Kidney (tissue), 14 donors: ENCODE measurements around the gene NRCAM. TPM values are rescaled to one million over a fixed set of nuclear protein-coding genes. Genes with fewer than 3 reads are reported as not detected.

Source experiments
- DNase-seq, 5 donors: peaks; one replicate each; pipeline ENCODE4 v3.0.0-alpha.2; 2013 to 2020
- FAIRE-seq: peaks from 2 replicates; lab custom pipeline; 2012; peaks lifted over from hg19 to GRCh38; lab: Jason Lieb, UNC
- H3K27ac ChIP-seq, 2 donors: one replicate each; pipeline ENCODE4 v1.7.0; 2013; ENCODE audit warnings: low read depth in 2 of 2, low read length in 2 of 2, inconsistent platforms in 1 of 2
- H3K27me3 ChIP-seq: one replicate; pipeline ENCODE4 v1.7.1; 2013; ENCODE audit warnings: low read length, inconsistent platforms; ENCODE audit not compliant: control insufficient read depth, insufficient read depth
- H3K36me3 ChIP-seq, 3 donors: one replicate each; pipeline versions ENCODE4 v1.7.0 to v1.7.1; 2013; ENCODE audit warnings: low read length in 3 of 3, control low read depth in 1 of 3, inconsistent platforms in 1 of 3; ENCODE audit not compliant: insufficient read depth in 3 of 3, control insufficient read depth in 2 of 3
- H3K4me1 ChIP-seq, 3 donors: one replicate each; pipeline versions ENCODE4 v1.7.0 to v1.7.1; 2013; ENCODE audit warnings: low read length in 3 of 3, inconsistent platforms in 1 of 3, low read depth in 1 of 3; ENCODE audit not compliant: control insufficient read depth in 2 of 3, insufficient read depth in 2 of 3
- H3K4me3 ChIP-seq, 3 donors: one replicate each; pipeline versions ENCODE4 v1.7.0 to v1.8.1; 2013; ENCODE audit warnings: low read length in 3 of 3, control low read depth in 1 of 3, inconsistent platforms in 1 of 3
- H3K9ac ChIP-seq, 3 donors: one replicate each; pipeline versions ENCODE4 v1.7.0 to v1.7.1; 2013; ENCODE audit warnings: low read length in 3 of 3, control low read depth in 1 of 3, inconsistent platforms in 1 of 3
- H3K9me3 ChIP-seq, 3 donors: one replicate each; pipeline versions ENCODE4 v1.7.0 to v1.7.1; 2013; ENCODE audit warnings: low read length in 3 of 3, control low read depth in 1 of 3, inconsistent platforms in 1 of 3; ENCODE audit not compliant: control insufficient read depth in 2 of 3, insufficient read depth in 1 of 3
- intact Hi-C: fragments of 100-400 bp; cut with DNase I; formaldehyde crosslinking; loops from one replicate; pipeline ENCODE4 v1.11.1; 2022
- polyA plus RNA-seq: library from polyadenylated mRNA; stranded (reverse); fragments of 350-450 nt; fragmentation: Illumina TruSeq; extraction: RNeasy Lipid Tissue Mini Kit (QIAGEN cat#74804); gene quantifications from one replicate; pipeline ENCODE4 v1.2.3, GENCODE V29; 2014; ENCODE audit warnings: low read depth, low replicate concordance; ENCODE audit not compliant: insufficient read depth
- total RNA-seq: library from RNA; stranded (reverse); fragmentation: NEBNext Ultra II Directional; extraction: Animal tissue kit (Norgen Biotek cat#: 25700); gene quantifications from one replicate; pipeline ENCODE4 v1.2.1, GENCODE V29; 2021
- TF ChIP-seq, protein P1 (sequence below): IDR thresholded peaks from 3 replicates; pipeline ENCODE4 v1.5.1; 2012; ENCODE audit warnings: mild to moderate bottlenecking, moderate library complexity, borderline replicate concordance; ENCODE audit not compliant: insufficient read depth; ENCODE audit errors: extremely low read depth
- donor health status: control.
- donor health status: control.
- donor health status: control.
- donor health status: control.
- donor health status: control.
- donor health status: DM: yes; HTN: yes; CAD: no.
- donor health status: Normal renal cell carcinoma (clear cell type).

The NRCAM gene
- total and polyA plus RNA-seq, 2 donors from 2014 or later = 16.8 to 20.6 TPM

DNA sequence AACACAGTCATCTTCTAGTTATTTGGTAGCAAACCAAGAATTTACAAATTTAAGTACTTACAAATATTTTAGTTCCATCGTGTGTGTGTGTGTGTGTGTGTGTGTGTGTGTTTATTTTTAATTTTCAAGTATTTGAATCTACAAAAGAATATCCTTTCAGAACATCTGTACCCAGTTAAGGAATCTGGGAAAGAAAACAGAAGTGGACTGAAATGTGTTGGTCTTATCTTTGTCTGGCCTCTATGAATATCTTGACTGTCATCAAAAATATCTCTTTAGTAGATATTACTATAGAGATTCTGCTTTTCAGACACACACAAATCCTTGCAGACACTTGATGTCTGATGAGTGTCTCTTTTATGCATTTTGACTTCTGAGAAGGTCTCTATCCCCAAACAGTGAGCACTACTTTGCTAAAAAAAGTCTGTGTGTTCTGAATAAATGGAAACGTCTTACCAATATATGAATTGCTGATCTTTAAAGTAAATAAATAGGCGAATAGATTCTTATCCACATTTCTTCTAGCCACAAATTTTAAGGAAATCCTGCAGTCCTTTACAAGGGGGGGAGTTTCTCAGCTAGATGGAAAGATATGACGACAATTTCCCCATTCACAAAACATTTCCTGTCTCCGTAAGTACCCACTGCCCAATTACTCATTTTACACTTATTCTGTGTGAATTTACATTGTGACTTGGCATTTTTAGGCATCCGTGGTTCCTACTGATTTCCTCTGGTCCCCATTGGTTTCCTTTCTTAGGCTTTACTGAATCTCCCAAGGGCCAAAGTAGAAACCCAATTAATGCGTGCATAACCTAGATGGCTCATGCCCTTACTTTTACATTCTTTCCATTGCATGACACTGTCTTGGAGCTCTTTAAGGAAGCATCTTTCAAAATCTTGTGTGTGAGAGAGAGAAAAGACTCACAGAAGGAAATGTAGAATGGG lies 36.0 kb downstream of the NRCAM start:
- DNase-seq (no peak), FAIRE-seq (no peak)
- no peak overlapping the region for H3K9ac ChIP-seq
- H3K4me1 ChIP-seq = no peaks in the 10 kb centered on the region
- no peak overlapping the region for H3K27ac ChIP-seq
- H3K4me3 ChIP-seq = no peak overlapping the region
- no peaks in the 10 kb centered on the region for H3K9me3 ChIP-seq
- intact Hi-C loops = no loop called here
- H3K27me3 ChIP-seq = no peaks in the 10 kb centered on the region
- no peaks in the 10 kb centered on the region for H3K36me3 ChIP-seq
- TF ChIP-seq, protein P1, sequence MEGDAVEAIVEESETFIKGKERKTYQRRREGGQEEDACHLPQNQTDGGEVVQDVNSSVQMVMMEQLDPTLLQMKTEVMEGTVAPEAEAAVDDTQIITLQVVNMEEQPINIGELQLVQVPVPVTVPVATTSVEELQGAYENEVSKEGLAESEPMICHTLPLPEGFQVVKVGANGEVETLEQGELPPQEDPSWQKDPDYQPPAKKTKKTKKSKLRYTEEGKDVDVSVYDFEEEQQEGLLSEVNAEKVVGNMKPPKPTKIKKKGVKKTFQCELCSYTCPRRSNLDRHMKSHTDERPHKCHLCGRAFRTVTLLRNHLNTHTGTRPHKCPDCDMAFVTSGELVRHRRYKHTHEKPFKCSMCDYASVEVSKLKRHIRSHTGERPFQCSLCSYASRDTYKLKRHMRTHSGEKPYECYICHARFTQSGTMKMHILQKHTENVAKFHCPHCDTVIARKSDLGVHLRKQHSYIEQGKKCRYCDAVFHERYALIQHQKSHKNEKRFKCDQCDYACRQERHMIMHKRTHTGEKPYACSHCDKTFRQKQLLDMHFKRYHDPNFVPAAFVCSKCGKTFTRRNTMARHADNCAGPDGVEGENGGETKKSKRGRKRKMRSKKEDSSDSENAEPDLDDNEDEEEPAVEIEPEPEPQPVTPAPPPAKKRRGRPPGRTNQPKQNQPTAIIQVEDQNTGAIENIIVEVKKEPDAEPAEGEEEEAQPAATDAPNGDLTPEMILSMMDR = no peak

DNA sequence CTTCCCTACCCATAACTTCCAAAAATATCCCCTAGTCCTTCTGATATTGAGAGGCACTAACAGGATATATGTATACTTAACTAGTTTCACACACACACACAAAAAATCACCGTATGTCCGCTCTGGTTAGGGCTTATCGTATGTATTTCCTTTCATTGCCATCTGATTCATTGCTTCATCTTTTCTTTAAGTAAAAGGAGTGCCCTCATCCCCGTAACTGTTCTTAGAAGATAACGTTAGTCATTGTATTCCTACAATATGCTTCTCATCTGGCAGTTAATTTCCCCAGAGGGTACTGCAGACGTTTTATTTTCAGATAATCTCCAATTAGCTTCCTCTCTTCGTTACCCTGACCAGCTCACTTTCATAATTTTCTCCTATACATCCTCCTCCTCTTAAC lies 37.3 kb downstream of the NRCAM start:
- FAIRE-seq = no peak
- no peaks in the 10 kb centered on the region for H3K9me3 ChIP-seq
- intact Hi-C loops = no loop called here
- no peaks in the 10 kb centered on the region for H3K27me3 ChIP-seq
- no peak overlapping the region for H3K27ac ChIP-seq
- H3K4me1 ChIP-seq = no peaks in the 10 kb centered on the region
- H3K4me3 ChIP-seq = no peak overlapping the region
- TF ChIP-seq, protein P1 = no peak
- no peak for DNase-seq
- H3K9ac ChIP-seq = no peak overlapping the region
- H3K36me3 ChIP-seq = no peaks in the 10 kb centered on the region

DNA sequence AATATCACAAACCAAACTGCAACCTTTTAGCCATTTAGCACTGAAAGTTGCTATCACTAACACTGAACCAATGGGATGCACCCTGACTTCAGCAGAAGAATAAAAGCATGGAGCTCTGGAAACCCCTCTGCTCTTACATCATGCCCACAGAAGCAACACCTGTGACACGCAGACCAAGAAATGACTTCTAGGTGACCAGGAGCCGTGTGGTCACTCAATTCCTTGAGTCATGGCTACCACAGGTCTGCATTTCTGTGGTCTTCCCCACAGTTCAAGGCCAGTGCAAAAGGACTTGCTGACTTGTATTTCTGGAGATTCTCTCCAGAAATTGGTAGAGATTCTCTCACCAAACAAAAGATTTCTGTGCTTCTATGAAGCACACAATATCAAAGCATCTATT lies 38.3 kb downstream of the NRCAM start:
- H3K36me3 ChIP-seq = no peaks in the 10 kb centered on the region
- TF ChIP-seq, protein P1 = no peak
- H3K27me3 ChIP-seq = no peaks in the 10 kb centered on the region
- intact Hi-C loops = no loop called here
- no peak for FAIRE-seq
- no peak overlapping the region for H3K9ac ChIP-seq
- H3K4me3 ChIP-seq = no peak overlapping the region
- no peaks in the 10 kb centered on the region for H3K9me3 ChIP-seq
- H3K27ac ChIP-seq = no peak overlapping the region
- DNase-seq = no peak
- H3K4me1 ChIP-seq = no peaks in the 10 kb centered on the region
